ENCODE results near the gene CHD5. TPM values are rescaled to one million over a fixed set of nuclear protein-coding genes. Genes with fewer than 3 reads are reported as not detected.
A peak's percentile ranks its signal among the peaks of the same experiment; 100 is the strongest.

Gene CHD5
- polyA plus RNA-seq, 4 donors: 0.14 to 0.63 (median 0.36) TPM

DNA sequence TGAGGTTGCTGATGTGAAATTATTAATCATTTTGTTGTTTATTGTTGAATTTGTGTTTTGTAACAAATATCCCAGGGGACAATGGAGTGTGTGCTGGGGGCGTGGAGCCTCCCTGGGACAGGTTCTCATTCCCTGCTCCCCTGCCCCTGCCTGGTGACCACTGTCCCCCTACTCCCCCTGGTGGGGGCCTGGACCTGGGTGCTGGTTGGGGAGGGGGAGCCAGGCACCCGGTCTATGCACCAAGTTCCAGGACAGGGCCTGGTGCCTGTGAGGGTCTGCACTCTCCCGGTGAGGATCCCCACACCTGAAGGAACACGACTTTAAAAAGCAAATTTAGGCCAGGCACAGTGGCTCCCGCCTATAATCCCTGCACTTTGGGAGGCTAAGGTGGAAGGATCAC, 42.4 kb downstream of the CHD5 start:
- DNase-seq (ENCODE audit: low read depth in 4 of 4, low spot score in 3 of 4): no peak

DNA sequence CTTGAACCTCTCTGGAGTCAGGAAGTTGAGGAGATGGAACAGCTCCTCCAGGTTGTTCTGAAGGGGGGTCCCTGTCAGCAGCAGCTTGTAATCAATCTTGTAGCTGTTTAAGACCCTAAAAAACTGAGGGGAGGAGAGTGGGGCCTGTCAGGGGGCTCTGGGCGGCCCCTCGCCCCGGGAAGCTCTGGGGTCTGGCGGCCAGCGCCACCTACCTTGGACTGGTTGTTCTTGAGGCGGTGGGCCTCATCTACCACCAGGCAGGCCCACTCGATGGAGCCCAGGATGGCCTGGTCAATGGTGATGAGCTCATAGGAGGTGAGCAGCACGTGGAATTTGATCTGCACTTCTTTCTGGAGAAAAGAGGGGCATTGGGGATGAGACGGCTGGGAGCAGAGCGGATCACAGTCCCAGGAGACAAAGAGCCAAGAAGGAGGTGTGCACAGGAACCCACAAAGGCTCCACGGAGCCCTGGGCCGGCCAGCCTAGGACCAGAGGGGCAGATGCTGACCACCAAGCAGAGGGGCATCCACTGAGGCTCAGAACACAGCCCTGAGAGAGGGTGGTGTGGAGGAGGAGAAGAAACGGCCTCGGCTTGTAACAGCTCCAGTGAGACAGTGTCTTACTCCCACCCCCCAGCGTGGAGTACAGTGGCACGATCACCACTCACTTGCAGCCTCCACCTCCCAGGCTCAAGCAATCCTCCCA, 43.5 kb downstream of the CHD5 start:
- no peak for DNase-seq (ENCODE audit: low read depth in 4 of 4, low spot score in 3 of 4)

DNA sequence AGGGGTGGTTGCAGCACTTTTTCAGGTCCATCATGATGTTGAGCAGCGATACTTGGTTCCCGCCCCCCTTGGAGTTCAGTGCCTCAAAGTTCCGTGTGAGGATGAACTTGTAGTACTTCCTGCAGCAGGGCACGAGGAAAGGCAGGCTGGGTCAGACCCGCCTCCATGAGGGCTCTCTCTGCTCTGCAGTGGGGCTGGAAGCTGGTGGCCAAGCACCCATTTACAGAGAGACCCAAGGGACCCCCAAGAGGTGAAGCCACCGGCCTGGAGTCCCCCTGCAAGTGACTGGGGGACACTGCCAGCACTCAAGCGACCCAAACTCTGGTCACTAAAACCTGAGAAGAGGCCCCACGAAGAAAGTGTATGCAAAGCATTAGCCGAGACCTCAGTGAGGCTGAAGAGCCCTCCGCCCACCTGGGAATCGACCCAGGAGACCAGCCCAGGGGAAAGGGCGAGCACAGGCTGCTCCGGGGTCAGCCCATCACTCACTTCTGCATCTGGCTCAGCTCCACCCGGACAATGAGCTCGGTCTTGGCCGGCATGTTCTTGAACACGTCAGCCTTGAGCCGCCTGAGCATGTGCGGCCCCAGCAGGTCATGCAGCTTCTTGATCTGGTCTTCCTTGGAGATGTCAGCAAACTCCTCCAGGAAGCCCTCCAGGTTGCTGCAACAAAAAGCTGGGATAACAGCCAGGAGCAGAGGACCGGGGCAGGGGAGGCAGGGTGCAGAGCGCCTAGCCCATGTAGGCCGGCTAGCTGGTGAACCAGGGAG, 45.2 kb downstream of the CHD5 start:
- no peak for DNase-seq (ENCODE audit: low read depth in 4 of 4, low spot score in 3 of 4)

DNA sequence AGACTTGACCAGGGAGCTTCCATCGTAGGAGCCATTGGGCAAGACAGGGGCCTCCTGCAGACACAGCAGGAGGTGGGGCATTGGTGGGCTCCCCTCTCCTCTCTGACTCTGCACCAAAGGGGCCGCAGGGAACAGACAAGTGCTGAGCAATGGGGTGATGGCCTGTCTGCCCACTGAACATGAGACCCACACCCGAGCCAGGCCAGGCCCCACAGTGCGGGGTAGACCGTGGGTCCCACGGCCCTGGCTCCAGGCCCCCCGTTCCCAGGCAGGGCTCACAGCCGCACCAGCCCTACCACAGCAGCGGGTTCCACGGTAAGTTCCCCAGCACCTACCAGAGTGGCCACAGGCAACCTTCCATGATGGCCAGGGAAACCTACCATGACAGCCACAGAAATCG, 45.9 kb downstream of the CHD5 start:
- no peak for DNase-seq (ENCODE audit: low read depth in 4 of 4, low spot score in 3 of 4)

DNA sequence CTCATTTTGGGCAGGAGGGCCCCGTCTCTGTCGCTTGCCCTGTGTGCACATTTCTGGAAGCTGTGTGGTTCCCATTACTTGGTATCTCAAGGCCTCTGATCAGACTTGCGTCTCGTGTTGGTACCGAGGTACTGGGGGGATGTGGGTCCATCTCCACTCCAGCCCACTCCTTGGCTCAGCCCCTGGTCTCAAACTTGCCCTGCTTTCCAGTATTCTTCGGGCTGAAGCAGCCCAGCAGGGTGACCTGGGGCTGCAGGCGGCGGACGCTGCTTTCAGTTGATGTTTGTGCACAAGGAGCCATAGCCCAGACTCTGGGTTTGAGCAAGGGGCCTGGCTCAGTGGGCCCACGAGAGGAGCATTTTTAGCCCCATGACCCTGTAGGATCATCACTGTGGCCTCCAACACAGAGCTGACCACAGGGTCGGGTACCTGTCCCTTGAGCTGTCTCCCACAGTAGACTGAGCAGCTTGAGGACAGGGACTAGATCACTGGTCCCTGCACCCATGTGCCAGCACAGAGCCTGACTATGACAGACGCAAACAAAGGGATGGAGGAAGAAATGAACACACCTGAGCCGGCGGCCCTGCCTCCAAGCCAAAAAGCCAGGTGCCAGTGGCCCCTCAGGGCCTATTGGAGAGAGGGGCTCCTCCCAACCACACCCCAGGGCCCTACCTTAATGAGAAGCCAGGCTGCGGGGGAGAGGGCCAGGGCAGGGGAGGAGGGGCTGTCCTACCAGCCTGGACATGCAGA, 46.8 kb downstream of the CHD5 start:
- DNase-seq (ENCODE audit: low read depth in 4 of 4, low spot score in 3 of 4): no peak

DNA sequence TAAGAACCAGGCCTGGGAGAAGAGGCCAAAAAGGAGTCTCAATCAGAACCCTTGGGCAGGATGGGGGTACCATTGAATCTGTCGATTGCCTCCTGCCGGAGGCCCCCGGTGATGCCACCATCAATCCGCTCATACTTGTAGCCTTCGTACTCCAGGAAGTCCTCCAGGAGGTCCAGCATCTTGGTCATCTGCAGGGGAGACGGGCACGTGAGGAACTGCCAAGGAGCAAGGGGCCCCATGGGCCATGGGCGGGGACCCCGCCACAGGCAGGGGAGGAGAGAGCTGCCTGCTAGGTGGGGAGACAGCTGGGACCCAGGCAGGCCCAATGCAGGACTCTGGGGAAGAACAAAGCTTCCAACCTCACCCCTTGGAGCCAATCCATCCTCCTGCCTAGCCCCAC, 48.6 kb downstream of the CHD5 start:
- DNase-seq (ENCODE audit: low read depth in 4 of 4, low spot score in 3 of 4): no peak

DNA sequence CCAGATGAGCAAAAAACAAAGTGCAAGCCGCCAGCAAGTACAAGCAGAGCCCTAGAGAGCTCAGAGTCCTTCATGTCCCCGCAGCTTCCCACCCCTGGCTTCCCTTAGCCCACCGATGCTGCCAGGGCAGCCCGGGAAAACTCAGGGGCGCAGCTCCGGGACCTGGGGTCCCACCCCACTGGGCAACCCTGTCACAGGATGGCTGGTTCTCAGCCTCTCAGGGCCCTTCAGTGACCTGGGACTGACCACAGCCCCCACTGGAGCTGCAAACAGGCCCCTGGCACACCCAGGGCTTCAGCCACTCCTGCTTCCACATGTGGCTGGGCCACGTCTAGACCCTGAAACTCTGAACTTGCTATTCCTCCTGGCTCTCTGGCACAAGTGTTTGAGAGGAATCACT, 49.5 kb downstream of the CHD5 start:
- DNase-seq (ENCODE audit: low read depth in 4 of 4, low spot score in 3 of 4): no peak

DNA sequence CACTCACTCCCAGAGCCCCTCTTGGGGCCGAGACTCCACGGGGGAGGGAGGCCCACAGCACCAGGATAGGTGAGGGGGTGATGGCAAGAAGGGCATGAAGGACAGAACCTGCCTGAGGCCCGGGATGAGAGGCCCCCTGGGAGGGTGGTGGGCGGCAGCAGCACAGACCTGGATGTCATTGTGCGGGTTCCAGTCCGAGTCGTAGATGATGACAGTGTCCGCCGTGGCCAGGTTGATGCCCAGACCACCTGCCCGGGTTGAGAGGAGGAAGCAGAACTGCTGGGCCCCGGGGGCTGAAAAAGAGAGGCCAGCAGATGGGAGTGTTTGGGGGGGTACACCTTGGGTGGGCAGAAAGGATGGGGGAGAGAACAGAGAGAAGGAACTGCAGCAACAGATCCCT, 50.1 kb downstream of the CHD5 start:
- DNase-seq (ENCODE audit: low read depth in 4 of 4, low spot score in 3 of 4): no peak

DNA sequence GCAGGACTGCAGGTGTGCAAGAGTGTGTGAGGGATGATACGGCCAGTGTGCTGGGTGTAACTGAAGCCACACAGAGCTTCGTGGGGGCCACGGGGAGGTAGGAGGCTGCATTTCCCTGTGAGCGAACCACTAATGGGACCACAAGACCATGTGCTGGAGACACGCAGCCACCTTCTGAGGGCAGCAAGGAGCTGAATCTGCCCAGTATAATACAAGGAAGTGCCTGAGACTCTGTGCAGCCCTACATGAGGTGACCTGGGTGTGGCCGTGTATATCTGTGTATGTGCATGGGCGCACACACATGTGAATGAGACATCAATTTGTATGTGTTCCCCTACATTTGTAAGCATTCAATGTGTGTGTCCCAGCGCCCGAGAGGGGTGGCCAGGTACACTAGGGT, 50.8 kb downstream of the CHD5 start:
- no peak for DNase-seq (ENCODE audit: low read depth in 4 of 4, low spot score in 3 of 4)

DNA sequence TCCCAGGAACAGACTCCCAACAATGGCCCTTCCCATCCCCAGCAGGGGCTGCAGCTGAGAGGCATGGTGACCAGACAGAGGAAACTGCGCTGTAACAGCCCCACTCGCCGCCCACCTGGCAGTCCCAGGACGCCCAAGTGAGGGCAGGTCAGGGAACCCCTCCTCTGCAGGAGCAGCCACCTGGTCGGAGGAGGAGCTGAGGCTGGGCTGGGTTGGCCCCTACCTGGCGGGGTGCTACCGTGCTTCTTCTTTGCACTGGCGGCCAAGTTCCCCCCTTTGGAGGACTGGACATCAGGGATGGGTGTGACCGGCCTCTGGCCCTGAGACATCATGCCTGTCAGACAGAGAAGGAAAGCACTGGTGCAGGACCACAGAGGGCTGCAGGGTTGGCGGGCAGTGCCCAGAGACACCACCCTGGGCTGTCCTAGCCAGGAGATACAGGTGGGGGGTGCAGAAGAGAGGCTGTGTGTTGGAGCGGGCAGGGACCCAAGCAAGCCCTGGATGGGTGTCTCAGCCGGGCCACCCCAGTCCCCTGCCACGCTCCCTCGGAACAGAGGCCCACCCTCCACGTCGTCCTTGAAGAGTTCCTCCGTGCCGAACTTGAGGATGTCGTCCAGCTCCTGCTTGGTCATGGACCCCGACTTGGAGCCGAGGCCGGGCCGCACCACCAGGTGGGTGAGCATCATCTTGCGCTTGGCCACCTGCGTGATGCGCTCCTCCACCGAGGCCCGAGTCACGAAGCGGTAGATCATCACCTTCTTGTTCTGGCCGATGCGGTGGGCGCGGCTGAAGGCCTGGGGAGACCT, 51.6 kb downstream of the CHD5 start:
- no peak for DNase-seq (ENCODE audit: low read depth in 4 of 4, low spot score in 3 of 4)

DNA sequence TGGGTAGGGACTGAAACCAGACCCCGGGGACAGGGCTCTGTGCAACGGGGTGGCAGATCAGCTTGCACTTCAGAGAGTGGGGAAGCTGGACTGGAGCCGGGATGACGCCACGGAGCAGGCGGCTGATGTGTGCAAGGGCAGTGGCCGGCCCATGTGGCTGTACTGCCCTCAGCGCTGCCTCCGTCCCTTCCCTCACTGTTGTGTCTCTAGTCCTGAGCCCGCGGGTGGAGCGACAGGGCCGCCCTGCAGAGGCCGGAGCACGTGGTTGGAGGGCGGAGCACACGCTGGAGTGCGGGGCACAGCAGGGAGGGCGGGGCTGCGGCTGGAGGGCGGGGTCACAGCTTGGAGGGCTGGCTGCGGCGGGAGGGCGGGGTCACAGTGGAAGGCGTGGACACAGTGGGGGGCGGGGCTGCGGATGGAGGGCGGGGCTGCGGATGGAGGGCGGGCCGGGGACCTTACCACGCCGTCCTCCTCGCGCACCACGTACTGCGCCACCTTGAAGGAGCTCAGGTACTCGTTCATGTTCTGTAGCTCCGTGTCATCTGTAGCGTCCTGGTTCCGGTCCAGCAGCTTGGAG, 52.4 kb downstream of the CHD5 start:
- peak in 3 of 4 donors; percentile 29 to 36 (median 35) for DNase-seq (ENCODE audit: low read depth in 4 of 4, low spot score in 3 of 4)

DNA sequence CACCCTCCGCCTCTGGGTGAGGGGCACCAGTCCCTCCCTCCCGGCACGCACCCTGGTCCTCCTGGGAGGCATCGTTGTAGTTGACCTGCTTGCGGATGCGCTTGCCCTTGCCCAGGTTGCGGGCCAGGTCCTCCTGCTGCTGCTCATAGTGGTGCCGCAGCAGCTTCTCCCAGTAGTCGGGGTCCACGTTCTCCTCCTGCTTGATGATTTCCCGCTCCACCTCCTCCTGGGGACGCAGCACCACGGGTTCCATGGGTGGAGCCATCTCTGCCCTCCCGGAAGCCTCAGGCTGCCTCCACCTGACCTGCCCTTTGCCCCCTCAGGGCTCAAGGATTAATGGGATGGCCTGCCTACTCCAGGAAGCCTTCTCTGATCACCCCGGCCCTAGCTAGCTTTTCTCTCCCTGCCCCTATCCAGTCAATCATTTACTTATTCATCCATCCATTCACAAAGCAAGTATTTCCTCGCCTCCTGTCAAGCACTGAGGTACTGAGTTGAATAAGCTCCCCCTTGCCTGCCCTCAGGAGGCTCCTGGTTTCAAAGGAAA, 53.5 kb downstream of the CHD5 start:
- DNase-seq (ENCODE audit: low read depth in 4 of 4, low spot score in 3 of 4): no peak

DNA sequence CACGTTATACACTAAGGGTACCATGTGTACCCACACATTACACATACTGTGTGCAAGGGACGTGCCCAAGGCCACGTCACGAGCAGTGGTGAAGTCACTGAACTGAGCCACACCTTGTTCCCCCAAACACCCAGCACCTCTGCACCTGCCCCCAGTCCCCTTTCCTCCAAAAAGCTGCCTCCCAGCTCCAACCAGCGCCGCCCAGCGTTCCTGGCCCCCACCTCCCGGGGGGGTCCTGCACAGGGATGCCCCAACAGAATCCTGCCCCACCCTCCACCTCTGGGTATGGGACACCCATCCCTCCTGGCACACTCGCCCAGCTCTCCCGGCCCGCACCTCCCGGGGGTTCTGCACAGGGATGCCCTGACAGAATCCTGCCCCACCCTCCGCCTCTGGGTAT, 54.1 kb downstream of the CHD5 start:
- DNase-seq (ENCODE audit: low read depth in 4 of 4, low spot score in 3 of 4): no peak

DNA sequence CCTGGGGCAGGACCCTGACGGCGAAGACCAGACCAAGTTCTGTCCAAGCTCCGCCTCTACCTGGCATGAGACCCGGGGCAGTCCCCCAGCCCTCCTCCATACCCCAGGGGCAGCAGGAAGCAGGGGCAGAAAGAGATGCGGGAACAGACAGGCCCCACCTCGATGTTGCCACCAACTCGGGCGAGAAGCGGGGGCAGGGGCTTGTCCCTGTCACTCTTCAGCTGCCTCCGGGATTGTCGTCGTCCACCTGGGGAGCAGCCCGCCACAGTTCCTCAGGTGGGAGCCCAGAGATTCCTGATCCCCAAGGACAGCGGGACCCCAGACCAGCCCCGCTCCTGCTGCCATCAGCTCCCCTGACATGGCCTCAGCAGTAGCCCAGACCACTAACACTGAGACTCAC, 54.8 kb downstream of the CHD5 start:
- no peak for DNase-seq (ENCODE audit: low read depth in 4 of 4, low spot score in 3 of 4)

DNA sequence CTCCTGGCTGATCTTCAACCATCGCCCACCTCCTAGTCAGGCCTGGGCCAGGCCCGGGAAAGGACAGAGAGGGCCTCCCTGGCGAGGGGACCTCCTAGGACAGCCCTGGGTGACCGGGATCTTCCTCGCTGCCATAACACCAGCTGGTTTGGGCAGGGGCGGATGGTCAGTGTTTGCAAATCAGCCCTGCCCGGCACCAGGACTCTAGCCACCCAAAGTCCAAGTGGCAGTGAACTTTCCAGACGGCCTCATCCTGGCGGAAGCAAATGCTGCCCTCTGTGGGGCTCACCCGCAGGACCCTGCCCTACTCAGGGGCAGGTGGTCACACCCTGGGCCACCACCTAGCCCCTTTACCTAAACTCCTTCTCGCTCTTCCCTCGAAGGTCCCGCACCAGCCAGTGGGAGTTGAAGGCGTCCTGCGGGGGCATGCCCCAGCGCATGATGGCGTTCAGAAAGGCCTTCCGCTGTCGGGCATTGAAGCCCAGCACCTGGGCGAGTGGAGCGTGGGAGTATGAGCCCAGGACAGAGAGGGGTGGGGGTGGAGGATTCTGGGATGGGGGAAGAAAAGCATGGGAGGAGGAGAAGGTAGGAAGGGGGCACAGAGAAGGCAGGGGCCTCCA, 55.3 kb downstream of the CHD5 start:
- DNase-seq (ENCODE audit: low read depth in 4 of 4, low spot score in 3 of 4): no peak

DNA sequence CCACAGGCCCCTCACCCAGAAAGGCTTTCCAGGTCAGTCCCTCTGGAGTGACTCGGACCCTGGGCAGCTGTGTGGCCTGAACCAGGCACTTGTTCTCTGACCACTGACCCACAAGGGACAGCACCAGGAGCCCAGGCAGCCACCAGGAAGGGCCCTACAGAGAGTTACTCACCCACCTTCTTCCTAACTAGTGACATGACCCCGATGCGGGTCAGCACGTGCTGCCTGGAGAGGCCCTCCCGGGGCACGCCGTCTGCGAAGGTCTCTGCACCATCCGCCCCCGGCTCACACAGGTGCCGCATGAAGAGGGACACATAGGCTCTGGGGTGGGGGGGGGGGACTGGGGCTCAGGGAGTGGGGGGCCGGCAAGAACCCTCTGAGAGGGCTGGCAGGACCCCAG, 55.8 kb downstream of the CHD5 start:
- DNase-seq (ENCODE audit: low read depth in 4 of 4, low spot score in 3 of 4): no peak

DNA sequence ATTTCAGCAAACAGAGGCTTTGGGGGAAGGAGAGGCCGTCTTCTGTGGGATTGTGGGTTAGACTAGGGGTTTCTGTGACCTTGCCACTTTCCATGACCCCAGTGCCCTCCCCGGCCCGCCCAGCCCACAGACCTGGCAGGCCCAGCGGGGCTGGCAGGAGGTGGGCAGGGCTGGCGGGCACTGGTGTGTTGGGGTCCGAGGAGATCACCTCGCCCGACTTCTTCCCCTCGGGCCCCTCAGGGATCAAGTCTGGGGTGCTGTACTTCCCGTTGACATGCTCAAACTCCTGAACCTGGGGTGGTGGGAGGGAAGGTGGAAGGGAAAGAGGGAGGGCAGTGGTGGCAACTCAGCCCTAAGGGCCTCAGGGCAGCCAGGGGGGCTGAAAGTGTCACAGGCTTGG, 56.3 kb downstream of the CHD5 start:
- no peak for DNase-seq (ENCODE audit: low read depth in 4 of 4, low spot score in 3 of 4)

DNA sequence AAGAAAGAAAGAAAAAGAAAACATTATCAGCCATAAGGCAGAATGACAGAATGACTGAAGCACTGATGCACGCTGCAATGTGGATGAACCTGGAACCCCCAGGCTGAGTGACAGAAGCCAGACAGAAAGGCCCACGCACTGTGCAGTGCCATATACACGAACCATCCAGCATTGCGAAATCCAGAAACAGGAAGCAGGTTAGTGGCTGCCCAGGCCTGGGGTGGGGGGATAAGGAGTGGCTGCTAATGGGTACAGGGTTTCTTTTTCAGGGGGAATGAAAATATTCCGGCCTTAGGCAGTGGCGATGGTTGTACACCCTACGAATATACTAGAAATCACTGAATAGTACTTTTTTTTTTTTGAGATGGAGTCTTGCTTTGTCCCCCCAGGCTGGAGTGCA, 57.0 kb downstream of the CHD5 start:
- DNase-seq (ENCODE audit: low read depth in 4 of 4, low spot score in 3 of 4): no peak

DNA sequence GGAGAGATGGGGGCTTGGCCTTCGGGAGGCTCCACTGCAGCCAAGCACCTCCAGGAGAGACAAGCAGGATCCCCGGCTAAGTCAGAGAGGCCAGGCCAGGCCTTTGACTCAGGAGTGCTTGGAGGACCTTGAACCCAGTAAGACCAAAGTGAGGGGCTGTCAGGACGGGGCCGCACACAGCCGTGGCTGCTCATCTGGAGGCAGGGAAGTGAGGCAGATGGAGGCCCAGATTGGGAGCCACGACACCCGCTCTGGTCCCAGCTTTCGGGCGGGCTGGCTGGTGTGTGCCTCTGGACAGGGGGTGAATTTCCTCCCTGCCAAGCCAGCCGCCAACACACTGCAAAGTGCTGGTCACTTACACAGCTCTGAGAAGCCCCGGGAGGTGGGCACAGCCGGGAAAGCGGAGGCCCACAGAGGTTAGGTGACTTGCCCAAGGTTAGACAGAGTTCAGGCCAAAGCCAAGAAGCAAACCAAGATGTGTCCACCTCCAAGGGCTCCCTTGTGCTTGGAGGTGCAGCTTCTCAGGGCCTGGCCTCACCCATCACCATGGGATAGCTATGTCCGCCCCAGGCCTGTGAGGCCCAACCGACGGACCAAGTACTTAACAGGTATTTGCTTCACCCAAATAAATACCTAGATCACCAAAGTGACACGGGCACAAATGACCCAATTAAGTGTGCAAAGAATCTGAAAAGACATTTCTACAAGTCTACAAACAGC, 58.3 kb downstream of the CHD5 start:
- DNase-seq (ENCODE audit: low read depth in 4 of 4, low spot score in 3 of 4): no peak

Measured in left renal pelvis (tissue), 4 donors.